Esophagus (tissue), 2 donors: ENCODE results near the gene KRTAP5-8. TPM values are rescaled to one million over a fixed set of nuclear protein-coding genes. Genes with fewer than 3 reads are reported as not detected.
"Not testable (repeated sequence)": the region's sequence is repeated elsewhere in the genome, so short reads cannot be mapped to it uniquely, and the experiment has no call there.

ENCODE experiments used
- H3K27ac ChIP-seq, 2 donors: one replicate each; pipeline ENCODE4 v1.5.1; 2013; ENCODE audit warnings: low read depth in 2 of 2, mild to moderate bottlenecking in 2 of 2, inconsistent platforms in 1 of 2, low read length in 1 of 2, moderate library complexity in 1 of 2
- H3K27me3 ChIP-seq, 2 donors: one replicate each; pipeline ENCODE4 v1.6.1; 2013; ENCODE audit warnings: low read length in 2 of 2, control low read depth in 1 of 2, mild to moderate bottlenecking in 1 of 2; ENCODE audit not compliant: insufficient read depth in 2 of 2, control insufficient read depth in 1 of 2
- H3K36me3 ChIP-seq, 2 donors: one replicate each; pipeline ENCODE4 v1.6.1; 2013; ENCODE audit warnings: low read length in 1 of 2; ENCODE audit not compliant: control insufficient read depth in 2 of 2, insufficient read depth in 2 of 2
- H3K4me1 ChIP-seq, 2 donors: one replicate each; pipeline ENCODE4 v1.6.1; 2013; ENCODE audit warnings: low read length in 1 of 2; ENCODE audit not compliant: control insufficient read depth in 2 of 2, insufficient read depth in 2 of 2
- H3K4me3 ChIP-seq, 2 donors: one replicate each; pipeline ENCODE4 v1.5.1; 2013; ENCODE audit warnings: low read length in 2 of 2, mild to moderate bottlenecking in 2 of 2, low read depth in 1 of 2, moderate library complexity in 1 of 2
- H3K9me3 ChIP-seq, 2 donors: one replicate each; pipeline ENCODE4 v1.6.1; 2013; ENCODE audit warnings: mild to moderate bottlenecking in 2 of 2, low read depth in 1 of 2, low read length in 1 of 2, moderate library complexity in 1 of 2; ENCODE audit not compliant: control insufficient read depth in 2 of 2, insufficient read depth in 1 of 2
- WGBS, 2 donors: extraction: QIAGEN DNeasy Blood & Tissue Kit; methylation state at CpG; one replicate each; pipeline ENCODE4 v1.1.7; 2013; 5-methylcytosine and 5-hydroxymethylcytosine counted together
- polyA plus RNA-seq, 2 donors: library from polyadenylated mRNA; stranded (reverse); fragments of 200-250 nt; gene quantifications; one replicate each; pipeline ENCODE4 v1.2.3, GENCODE V29; 2013
- donor health status: healthy with polysubstance abuse.
- donor health status: Bipolar disorder and iron deficiency.

KRTAP5-8 gene
- polyA plus RNA-seq, 2 donors: 0.07 to 0.31 TPM

GRCh38 chr11:71527576-71528210 lies 10.1 kb upstream of the KRTAP5-8 start:
- no peak overlapping the region for H3K4me3 ChIP-seq

GRCh38 chr11:71530602-71531001 lies 7.2 kb upstream of the KRTAP5-8 start:
- no peak overlapping the region for H3K27ac ChIP-seq
- no peaks in the 10 kb centered on the region for H3K4me1 ChIP-seq
- H3K27me3 ChIP-seq: no peaks in the 10 kb centered on the region
- H3K36me3 ChIP-seq: no peaks in the 10 kb centered on the region
- 91 to 92% methylated on average over 11 of the region's 11 CpGs for WGBS, 2 donors
- H3K9me3 ChIP-seq: peaks cover 0 to 2% of the 10 kb centered on the region in 2 donors
- H3K4me3 ChIP-seq: no peak overlapping the region

More at GRCh38 chr11:71527576-71528210, 10.1 kb upstream of the KRTAP5-8 start:
- WGBS, 2 donors: 84 to 90% methylated on average over 6 of the region's 6 CpGs
- Histone ChIP-seq H3K4me1 (no peaks in the 10 kb centered on the region), H3K27ac (no peak overlapping the region), H3K9me3 (peaks cover 0 to 3% of the 10 kb centered on the region in 2 donors), H3K27me3 (no peaks in the 10 kb centered on the region), H3K36me3 (no peaks in the 10 kb centered on the region)

DNA sequence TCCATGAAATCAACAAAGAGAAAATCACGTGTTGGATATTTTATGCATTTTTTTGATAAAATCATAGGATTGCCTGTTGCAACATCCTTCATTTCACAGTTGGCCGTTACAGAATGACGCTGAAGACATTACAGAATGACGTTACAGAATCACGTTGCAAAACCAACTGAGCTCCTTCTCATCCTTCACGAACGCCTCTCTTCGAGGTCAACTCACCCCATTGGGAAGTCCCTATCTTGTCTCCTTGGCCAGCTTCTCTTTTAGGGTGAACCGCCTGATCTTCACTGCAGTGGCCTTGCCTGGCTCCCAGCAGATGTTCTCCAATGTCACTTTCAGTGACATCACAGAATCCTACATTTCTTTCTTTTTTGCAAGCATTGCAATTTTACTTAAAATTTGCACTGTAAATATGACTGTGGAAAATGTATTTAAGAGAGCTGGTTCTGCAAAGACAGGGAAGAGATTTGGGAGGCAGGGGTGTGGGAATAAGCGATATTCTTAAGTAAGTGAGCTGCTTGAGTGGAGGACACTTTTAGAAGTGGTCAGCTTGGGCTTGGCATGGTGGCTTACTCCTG lies 5.7 kb upstream of the KRTAP5-8 start:
- no peak overlapping the region for H3K27ac ChIP-seq
- WGBS, 2 donors: 83 to 84% methylated on average over 10 of the region's 10 CpGs
- no peak overlapping the region for H3K4me3 ChIP-seq
- H3K4me1 ChIP-seq: no peaks in the 10 kb centered on the region
- no peaks in the 10 kb centered on the region for H3K9me3 ChIP-seq
- no peaks in the 10 kb centered on the region for H3K36me3 ChIP-seq
- no peaks in the 10 kb centered on the region for H3K27me3 ChIP-seq

GRCh38 chr11:71534711-71535608 lies 2.9 kb upstream of the KRTAP5-8 start:
- not testable (repeated sequence) for H3K27me3 ChIP-seq, H3K9me3 ChIP-seq, H3K4me3 ChIP-seq, H3K36me3 ChIP-seq, H3K4me1 ChIP-seq, H3K27ac ChIP-seq
- 66 to 79% methylated on average over 17 of the region's 17 CpGs for WGBS, 2 donors

DNA sequence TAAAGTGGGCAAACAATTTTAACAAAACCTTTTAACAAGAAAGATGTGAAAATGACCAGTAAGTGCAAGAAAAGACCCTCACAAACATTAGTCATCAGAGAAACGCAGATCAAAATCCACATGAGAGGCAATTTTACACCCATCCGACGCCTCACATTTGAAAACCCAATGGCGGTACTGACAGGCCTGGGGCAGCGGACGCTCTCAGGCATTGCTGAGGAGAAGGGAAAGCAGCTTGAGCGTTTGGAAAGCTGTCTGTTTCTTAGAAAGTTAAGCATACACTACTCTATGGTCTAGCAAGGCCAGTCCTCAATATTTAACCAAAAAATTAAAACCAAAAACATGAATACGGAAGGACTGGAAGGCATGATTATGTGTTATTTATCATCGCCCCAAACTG lies 2.0 kb upstream of the KRTAP5-8 start:
- Histone ChIP-seq H3K36me3 (no peaks in the 10 kb centered on the region), H3K27me3 (no peaks in the 10 kb centered on the region), H3K4me1 (no peaks in the 10 kb centered on the region), H3K27ac (no peak overlapping the region), H3K4me3 (no peak overlapping the region), H3K9me3 (no peaks in the 10 kb centered on the region)
- WGBS, 2 donors: 94 to 95% methylated on average over 9 of the region's 9 CpGs

- Histone ChIP-seq H3K4me3 (no peak overlapping the region), H3K27ac (no peak overlapping the region), H3K4me1 (no peaks in the 10 kb centered on the region), H3K9me3 (no peaks in the 10 kb centered on the region), H3K27me3 (no peaks in the 10 kb centered on the region), H3K36me3 (no peaks in the 10 kb centered on the region)
- 84% methylated on average over 9 of the region's 9 CpGs for WGBS, 2 donors
These were observed 288 bp upstream of the KRTAP5-8 start for GRCh38 chr11:71537537-71537936.

DNA sequence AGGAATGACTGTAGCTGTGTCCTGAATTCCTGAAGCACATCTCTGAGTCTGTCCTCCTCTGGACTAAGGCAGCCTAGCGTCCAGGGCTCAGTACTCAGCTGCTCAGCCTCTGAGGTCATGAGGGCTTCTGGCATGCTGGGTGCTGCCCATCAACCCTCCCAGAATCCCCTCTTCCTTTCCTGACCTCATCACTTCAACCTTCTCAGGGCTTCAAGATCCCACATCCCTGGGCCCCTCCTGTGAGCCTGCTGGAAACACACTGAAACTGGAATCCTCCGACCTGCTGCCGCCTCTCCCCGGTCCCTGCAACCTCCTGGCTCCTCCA lies 803 bp downstream of the KRTAP5-8 start:
- Histone ChIP-seq H3K9me3 (no peaks in the 10 kb centered on the region), H3K4me1 (no peaks in the 10 kb centered on the region), H3K4me3 (no peak overlapping the region), H3K27ac (no peak overlapping the region), H3K27me3 (no peaks in the 10 kb centered on the region), H3K36me3 (no peaks in the 10 kb centered on the region)
- WGBS, 2 donors: 90 to 92% methylated on average over 4 of the region's 4 CpGs

- Histone ChIP-seq H3K27me3 (no peaks in the 10 kb centered on the region), H3K4me1 (no peaks in the 10 kb centered on the region), H3K4me3 (no peak overlapping the region), H3K36me3 (no peaks in the 10 kb centered on the region), H3K27ac (no peak overlapping the region), H3K9me3 (no peaks in the 10 kb centered on the region)
- 86 to 89% methylated on average over 11 of the region's 11 CpGs for WGBS, 2 donors
These were observed 1.2 kb downstream of the KRTAP5-8 start for GRCh38 chr11:71539017-71539416.

DNA sequence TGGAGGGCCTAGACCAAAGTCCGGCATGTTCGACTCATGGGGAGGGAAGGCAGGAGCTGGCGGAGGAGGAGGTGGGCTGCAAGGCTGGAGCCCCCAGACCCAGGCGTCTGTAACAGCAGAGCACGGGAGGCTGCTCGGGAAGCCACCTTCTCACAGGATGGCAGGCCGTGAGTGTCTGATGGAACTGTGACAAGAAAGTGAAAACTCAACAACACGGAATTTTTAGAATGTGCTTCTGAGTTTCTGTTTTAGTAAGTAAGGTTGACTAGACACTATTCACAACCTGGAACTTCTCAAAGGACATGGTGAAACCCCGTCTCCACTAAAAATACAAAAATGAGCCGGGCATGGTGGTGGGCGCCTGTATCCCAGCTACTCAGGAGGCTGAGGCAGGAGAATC lies 2.1 kb downstream of the KRTAP5-8 start:
- H3K27ac ChIP-seq, H3K4me1 ChIP-seq, H3K9me3 ChIP-seq, H3K27me3 ChIP-seq, H3K36me3 ChIP-seq, H3K4me3 ChIP-seq: not testable (repeated sequence)
- 90 to 91% methylated on average over 11 of the region's 11 CpGs for WGBS, 2 donors
